ENCODE results near the gene DNAAF5.

The DNAAF5 gene

GRCh38 chr7:770741-771166 is 44.3 kb downstream of the DNAAF5 start:
- DNase-seq = no peak

GRCh38 chr7:771234-772004 is 44.9 kb downstream of the DNAAF5 start:
- DNase-seq = no peak

GRCh38 chr7:772005-772294 is 45.5 kb downstream of the DNAAF5 start:
- DNase-seq = no peak

GRCh38 chr7:772392-772791 is 45.9 kb downstream of the DNAAF5 start:
- no peak for DNase-seq

GRCh38 chr7:772861-773621 is 46.5 kb downstream of the DNAAF5 start:
- DNase-seq = no peak

GRCh38 chr7:773622-773915 is 47.1 kb downstream of the DNAAF5 start:
- no peak for DNase-seq

- DNase-seq = peak; percentile 48 to 53
Measured at GRCh38 chr7:774161-775109, 47.9 kb downstream of the DNAAF5 start.

GRCh38 chr7:776381-776780 is 49.9 kb downstream of the DNAAF5 start:
- no peak for DNase-seq

- DNase-seq = no peak
Measured at GRCh38 chr7:776992-777727, 50.7 kb downstream of the DNAAF5 start.

- DNase-seq = no peak
Measured at GRCh38 chr7:777728-778078, 51.2 kb downstream of the DNAAF5 start.

GRCh38 chr7:778271-778967 is 51.9 kb downstream of the DNAAF5 start:
- no peak for DNase-seq

- DNase-seq = no peak
Measured at GRCh38 chr7:778968-779451, 52.5 kb downstream of the DNAAF5 start.

- DNase-seq = no peak
Measured at GRCh38 chr7:779480-779879, 53.0 kb downstream of the DNAAF5 start.

- no peak for DNase-seq
Measured at GRCh38 chr7:780081-780480, 53.6 kb downstream of the DNAAF5 start.

GRCh38 chr7:780516-780915 is 54.0 kb downstream of the DNAAF5 start:
- no peak for DNase-seq

- DNase-seq = no peak
Measured at GRCh38 chr7:781186-781849, 54.8 kb downstream of the DNAAF5 start.

- DNase-seq = no peak
Measured at GRCh38 chr7:781936-782529, 55.5 kb downstream of the DNAAF5 start.

- no peak for DNase-seq
Measured at GRCh38 chr7:782718-783449, 56.4 kb downstream of the DNAAF5 start.

- DNase-seq = no peak
Measured at GRCh38 chr7:783556-784490, 57.3 kb downstream of the DNAAF5 start.
